Gastroesophageal sphincter (tissue), 4 donors: Measurements from ENCODE around the gene CPM. TPM values are rescaled to one million over a fixed set of nuclear protein-coding genes. Genes with fewer than 3 reads are reported as not detected.

Source experiments
- ATAC-seq: fragments of 150-250 bp; one replicate; pipeline ENCODE4 v1.9.1; 2016; ENCODE audit warnings: mild to moderate bottlenecking, moderate library complexity
- H3K27ac ChIP-seq, 4 donors: fragments of 200-600 bp; sonication (generic) in 3 of 4; 1 replicate in 3 of 4; 2 replicates in 1 of 4; pipeline ENCODE4 v1.5.1; 2016 to 2019
- H3K27me3 ChIP-seq: fragments of 200-600 bp; sonication (generic); one replicate; pipeline ENCODE4 v1.5.1; 2019
- H3K36me3 ChIP-seq, 2 donors: fragments of 200-600 bp; sonication (generic); one replicate each; pipeline ENCODE4 v1.5.1; 2019; ENCODE audit warnings: control low read depth in 1 of 2
- H3K4me1 ChIP-seq, 3 donors: fragments of 200-600 bp; sonication (generic); 1 replicate in 2 of 3; 2 replicates in 1 of 3; pipeline ENCODE4 v1.5.1; 2016 to 2019; ENCODE audit warnings: control low read depth in 2 of 3
- H3K4me3 ChIP-seq, 2 donors: fragments of 200-600 bp; sonication (generic); one replicate each; pipeline ENCODE4 v1.5.1; 2019; ENCODE audit warnings: mild to moderate bottlenecking in 1 of 2, moderate library complexity in 1 of 2
- H3K9me3 ChIP-seq, 3 donors: fragments of 200-600 bp; sonication (generic); one replicate each; pipeline ENCODE4 v1.5.1; 2017 to 2019; ENCODE audit warnings: control low read depth in 2 of 3
- CTCF ChIP-seq, 4 experiments: fragments of 200-600 bp in 2 of 4; fragments of 450-650 bp in 2 of 4; sonication (generic) in 1 of 4; IDR thresholded peaks; one replicate each; pipeline ENCODE4 v1.5.1; 2017 to 2019; ENCODE audit warnings: antibody characterized with exemption in 4 of 4, mild to moderate bottlenecking in 2 of 4, moderate library complexity in 2 of 4
- EP300 ChIP-seq: sonication (generic); formaldehyde crosslinking; IDR thresholded peaks from one replicate; pipeline ENCODE4 v1.6.1; 2017; ENCODE audit warnings: antibody characterized with exemption, mild to moderate bottlenecking
- POLR2A ChIP-seq, 2 donors: fragments of 450-650 bp; IDR thresholded peaks; one replicate each; pipeline ENCODE4 v1.6.1; 2017; ENCODE audit warnings: antibody characterized with exemption in 2 of 2, mild to moderate bottlenecking in 2 of 2, moderate library complexity in 1 of 2
- POLR2AphosphoS5 ChIP-seq: sonication (generic); formaldehyde crosslinking; IDR thresholded peaks from one replicate; pipeline ENCODE4 v1.6.1; 2017; ENCODE audit warnings: antibody characterized with exemption
- WGBS, 2 donors: methylation state at CpG; one replicate each; pipeline ENCODE4 v1.1.5; 2018; ENCODE audit warnings: low coverage in 1 of 2; 5-methylcytosine and 5-hydroxymethylcytosine counted together
- total RNA-seq, 4 donors: library from RNA; depleted of rRNA; stranded (reverse); fragments of >200 nt; gene quantifications; one replicate each; pipeline ENCODE4 v1.1.0, GENCODE V29; 2016

CPM gene
- total RNA-seq, 4 donors from 2014 or later, result 24.9 to 57.3 (median 50.5) TPM

- ATAC-seq, result no peak
Observed at GRCh38 chr12:68977909-68978610, 45.1 kb upstream of the CPM start.

GRCh38 chr12:68977335-68977734 is 44.4 kb upstream of the CPM start:
- H3K4me1 ChIP-seq, result peaks cover 0 to 11% (median 0%) of the 10 kb centered on the region in 3 donors
- no peak for ATAC-seq

More at GRCh38 chr12:68977909-68978610, 45.1 kb upstream of the CPM start:
- no peaks in the 10 kb centered on the region for H3K27me3 ChIP-seq
- 60 to 100% methylated on average over 1 of the region's 1 CpG for WGBS, 2 donors
- H3K4me3 ChIP-seq, result no peak overlapping the region
- peaks cover 0 to 11% (median 0%) of the 10 kb centered on the region in 3 donors for H3K4me1 ChIP-seq
- peaks cover 0 to 4% (median 0%) of the 10 kb centered on the region in 3 donors for H3K9me3 ChIP-seq
- H3K27ac ChIP-seq, result no peak overlapping the region
- H3K36me3 ChIP-seq, result no peaks in the 10 kb centered on the region
- TF ChIP-seq POLR2AphosphoS5 (no peak), POLR2A (IDR thresholded peaks at IDR 0.05) (no peak), EP300 (no peak), CTCF (IDR thresholded peaks at IDR 0.05) (no peak)

GRCh38 chr12:68976395-68976841 is 43.4 kb upstream of the CPM start:
- Histone ChIP-seq H3K27me3 (no peaks in the 10 kb centered on the region), H3K27ac (no peak overlapping the region), H3K4me1 (peaks cover 0 to 11% (median 0%) of the 10 kb centered on the region in 3 donors), H3K4me3 (no peak overlapping the region), H3K9me3 (no peaks in the 10 kb centered on the region), H3K36me3 (no peaks in the 10 kb centered on the region)
- ATAC-seq, result no peak
- WGBS, 2 donors, result 100% methylated on average over 2 of the region's 2 CpGs; no CpG with 5 or more reads in 1 of the 2 donors
- TF ChIP-seq POLR2A (IDR thresholded peaks at IDR 0.05), result no peak
- TF ChIP-seq EP300, result no peak
- no peak for TF ChIP-seq POLR2AphosphoS5
- no peak for TF ChIP-seq CTCF (IDR thresholded peaks at IDR 0.05)

More at GRCh38 chr12:68977335-68977734, 44.4 kb upstream of the CPM start:
- Histone ChIP-seq H3K9me3 (no peaks in the 10 kb centered on the region), H3K4me3 (no peak overlapping the region), H3K27me3 (no peaks in the 10 kb centered on the region), H3K27ac (no peak overlapping the region), H3K36me3 (no peaks in the 10 kb centered on the region)
- TF ChIP-seq EP300, result no peak
- no peak for TF ChIP-seq POLR2AphosphoS5
- no peak for TF ChIP-seq CTCF (IDR thresholded peaks at IDR 0.05)
- no peak for TF ChIP-seq POLR2A (IDR thresholded peaks at IDR 0.05)
- 48 to 79% methylated on average over 3 of the region's 3 CpGs for WGBS, 2 donors

GRCh38 chr12:68975811-68976210 is 42.8 kb upstream of the CPM start:
- Histone ChIP-seq H3K4me3 (no peak overlapping the region), H3K4me1 (peaks cover 0 to 11% (median 0%) of the 10 kb centered on the region in 3 donors), H3K36me3 (no peaks in the 10 kb centered on the region), H3K27ac (no peak overlapping the region), H3K9me3 (no peaks in the 10 kb centered on the region), H3K27me3 (no peaks in the 10 kb centered on the region)
- WGBS, 2 donors, result 79 to 80% methylated on average over 3 of the region's 3 CpGs
- no peak for TF ChIP-seq POLR2A (IDR thresholded peaks at IDR 0.05)
- TF ChIP-seq CTCF (IDR thresholded peaks at IDR 0.05), result no peak
- no peak for TF ChIP-seq POLR2AphosphoS5
- TF ChIP-seq EP300, result no peak
- no peak for ATAC-seq

GRCh38 chr12:68972595-68972994 is 39.6 kb upstream of the CPM start:
- TF ChIP-seq POLR2AphosphoS5 (no peak), EP300 (no peak), CTCF (IDR thresholded peaks at IDR 0.05) (no peak), POLR2A (IDR thresholded peaks at IDR 0.05) (no peak)
- Histone ChIP-seq H3K4me3 (no peak overlapping the region), H3K36me3 (no peaks in the 10 kb centered on the region), H3K27me3 (no peaks in the 10 kb centered on the region), H3K4me1 (no peaks in the 10 kb centered on the region), H3K27ac (no peak overlapping the region), H3K9me3 (no peaks in the 10 kb centered on the region)
- WGBS, 2 donors, result 79% methylated on average over 2 of the region's 2 CpGs; no CpG with 5 or more reads in 1 of the 2 donors
- no peak for ATAC-seq
